HG03108 (cell line): ENCODE measurements around the gene DDX53.

Experiments used
- ATAC-seq: cut with Tn5 transposase; IDR thresholded peaks from one replicate; pipeline ENCODE4 v1.9.1; 2021; ENCODE audit warnings: moderate library complexity; ENCODE audit not compliant: unreplicated experiment

The DDX53 gene

DNA sequence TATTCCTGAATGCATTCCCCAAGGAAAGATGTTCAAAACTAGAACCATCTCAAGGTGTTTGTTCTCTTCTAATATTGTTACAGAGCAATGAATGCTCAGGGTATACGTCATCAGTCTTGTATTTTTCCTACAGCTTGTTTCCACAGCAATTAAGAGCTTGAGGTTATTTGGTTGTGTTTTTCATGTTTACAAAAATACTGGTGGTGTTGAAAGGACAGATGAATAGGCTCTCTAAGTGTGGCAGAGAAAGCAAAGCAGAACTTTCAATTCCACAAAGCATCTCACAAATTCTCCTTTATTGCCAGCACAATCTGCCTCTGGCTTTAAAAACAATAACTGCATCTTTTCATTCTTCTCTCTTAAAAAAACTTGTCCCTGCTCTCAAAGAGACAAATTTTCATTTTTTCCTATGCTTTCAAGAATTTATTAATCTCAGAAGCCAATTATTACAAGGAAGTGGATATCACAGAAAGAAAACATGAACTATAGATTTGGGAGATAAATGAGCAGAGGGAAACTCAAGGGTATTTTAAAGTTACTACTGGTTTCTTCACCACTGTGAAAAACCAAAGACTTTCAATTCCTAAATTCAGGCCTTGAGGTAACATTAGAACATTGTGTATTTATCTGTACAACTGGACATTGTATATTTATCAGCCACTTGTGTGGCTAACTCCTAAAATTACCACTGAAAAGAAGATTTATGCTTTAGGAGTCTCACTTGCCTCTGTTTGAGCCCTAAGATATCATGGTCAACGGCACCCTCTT is 49.2 kb downstream of the DDX53 start:
- no peak for ATAC-seq

DNA sequence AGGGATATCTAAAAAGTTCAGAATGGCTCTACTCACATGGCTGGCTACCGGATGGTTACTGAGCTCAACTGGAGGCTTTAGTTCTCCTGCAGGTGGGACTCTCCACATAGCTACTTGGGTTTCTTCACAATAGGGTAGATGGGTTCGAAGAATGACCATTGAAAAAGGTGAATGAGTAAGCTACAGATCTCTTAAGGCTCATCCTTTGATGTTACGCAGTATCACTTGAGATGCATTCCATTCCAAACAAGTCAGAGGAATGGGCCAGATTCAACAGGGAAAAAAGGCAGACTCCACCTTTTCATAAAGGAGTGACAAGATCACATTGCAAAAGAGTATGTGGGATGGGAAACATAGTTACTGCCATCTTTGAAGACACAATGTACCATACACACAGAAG is 52.6 kb downstream of the DDX53 start:
- ATAC-seq, result no peak
